ENCODE measurements around the gene RIT1. TPM values are rescaled to one million over a fixed set of nuclear protein-coding genes. Genes with fewer than 3 reads are reported as not detected.

The RIT1 gene
- total RNA-seq, 3 donors from 2014 or later: 15.6 to 25.0 (median 17.9) TPM

Other genes with a start within 250 kb of the RIT1 start
- 10 to 100 TPM; 44.9 to 52.7 (median 50.1) TPM for gene YY1AP1, start 222.6 kb downstream of the RIT1 start, total RNA-seq
- 100 to 1,000 TPM; 194 to 197 (median 196) TPM for gene DAP3, start 222.3 kb downstream of the RIT1 start, total RNA-seq
- 10 to 100 TPM; 42.6 to 48.4 (median 47.8) TPM for gene GON4L, start 54.1 kb downstream of the RIT1 start, total RNA-seq
- gene SYT11, start 51.8 kb downstream of the RIT1 start, total RNA-seq: 1 to 10 TPM; 4.6 to 8.0 (median 5.4) TPM
- gene KHDC4, start 23.1 kb upstream of the RIT1 start, total RNA-seq: 10 to 100 TPM; 32.2 to 38.3 (median 37.9) TPM
- not detected for gene RXFP4, start 30.3 kb upstream of the RIT1 start, total RNA-seq
- gene ARHGEF2, start 67.2 kb upstream of the RIT1 start, total RNA-seq: 100 to 1,000 TPM; 144 to 174 (median 149) TPM
- 100 to 1,000 TPM; 167 to 183 (median 173) TPM for gene SSR2, start 109.6 kb upstream of the RIT1 start, total RNA-seq
- 10 to 100 TPM; 52.9 to 57.3 (median 53.7) TPM for gene UBQLN4, start 142.4 kb upstream of the RIT1 start, total RNA-seq
- 10 to 100 TPM; 56.6 to 62.3 (median 59.2) TPM for gene LAMTOR2, start 143.4 kb upstream of the RIT1 start, total RNA-seq
- under 1 TPM; 0.61 to 0.79 (median 0.63) TPM for gene RAB25, start 149.8 kb upstream of the RIT1 start, total RNA-seq
- under 1 TPM; 0.50 to 0.66 (median 0.57) TPM for gene MEX3A, start 171.1 kb upstream of the RIT1 start, total RNA-seq
- 100 to 1,000 TPM; 113 to 162 (median 124) TPM for gene LMNA, start 203.4 kb upstream of the RIT1 start, total RNA-seq
- 10 to 100 TPM; 31.7 to 51.5 (median 37.1) TPM for gene SEMA4A, start 242.2 kb upstream of the RIT1 start, total RNA-seq